MCF 10A (cell line): Measurements from ENCODE around the gene EP300. TPM values are rescaled to one million over a fixed set of nuclear protein-coding genes. Genes with fewer than 3 reads are reported as not detected.

Experiments
- BruUV-seq: library from RNA; stranded (reverse); fragments of 400-500 nt; replicated peaks from 2 replicates; lab custom pipeline; 2021; lab: Mats Ljungman, UMichigan
- CTCF ChIA-PET: fragments of 300-600 bp; sonication (Branson Sonifier 250); formaldehyde crosslinking; extraction: SDS; loops from one replicate; lab custom pipeline; 2021; ENCODE audit warnings: antibody characterized with exemption, inconsistent platforms; lab: Yijun Ruan, JAX
- POLR2A ChIA-PET: fragments of 300-600, 350-650 bp; sonication (Branson Sonifier 250); formaldehyde crosslinking; extraction: SDS; loops from one replicate; lab custom pipeline; 2020; ENCODE audit warnings: antibody characterized with exemption, inconsistent platforms; lab: Yijun Ruan, JAX
- DNase-seq: peaks from one replicate; pipeline ENCODE4 v3.0.0-alpha.2; 2018; ENCODE audit not compliant: unreplicated experiment
- H3K27ac Mint-ChIP-seq: one replicate; pipeline ENCODE4 v1.8.0; 2022; ENCODE audit warnings: mild to moderate bottlenecking, low read depth, mixed read lengths; ENCODE audit not compliant: unreplicated experiment
- H3K27me3 Mint-ChIP-seq: one replicate; pipeline ENCODE4 v1.8.0; 2022; ENCODE audit warnings: mixed read lengths; ENCODE audit not compliant: insufficient read depth, unreplicated experiment
- H3K36me3 Mint-ChIP-seq: one replicate; pipeline ENCODE4 v1.8.0; 2022; ENCODE audit warnings: mild to moderate bottlenecking, moderate library complexity, mixed read lengths; ENCODE audit not compliant: insufficient read depth, unreplicated experiment
- H3K4me1 Mint-ChIP-seq: one replicate; pipeline ENCODE4 v1.8.0; 2022; ENCODE audit warnings: mixed read lengths; ENCODE audit not compliant: insufficient read depth, unreplicated experiment
- H3K4me3 Mint-ChIP-seq: one replicate; pipeline ENCODE4 v1.8.0; 2022; ENCODE audit warnings: mild to moderate bottlenecking, moderate library complexity, mixed read lengths; ENCODE audit not compliant: unreplicated experiment
- H3K9me3 Mint-ChIP-seq: one replicate; pipeline ENCODE4 v1.8.0; 2022; ENCODE audit warnings: mixed read lengths; ENCODE audit not compliant: unreplicated experiment
- CTCF ChIP-seq: fragments of 200-600 bp; IDR thresholded peaks from one replicate; pipeline ENCODE4 v1.8.0; 2022; ENCODE audit warnings: antibody characterized with exemption, mild to moderate bottlenecking; ENCODE audit not compliant: unreplicated experiment
- intact Hi-C: fragments of 100-400 bp; cut with micrococcal nuclease; formaldehyde crosslinking; loops from 2 replicates; pipeline ENCODE4 v1.14.1; 2022
- total RNA-seq: library from RNA; stranded (reverse); gene quantifications from 2 replicates; pipeline ENCODE4 v1.2.3, GENCODE V29; 2022

The EP300 gene
- total RNA-seq, 1 experiment from 2014 or later = 53.3 TPM

GRCh38 chr22:41201141-41201540, 108.7 kb downstream of the EP300 start:
- BruUV-seq = no TSS peak
- DNase-seq = no peak
- Mint-ChIP-seq H3K4me1 (peaks cover 10% of the 10 kb centered on the region), H3K36me3 (peaks cover 19% of the 10 kb centered on the region), H3K27me3 (no peaks in the 10 kb centered on the region), H3K4me3 (no peak overlapping the region), H3K9me3 (no peaks in the 10 kb centered on the region), H3K27ac (no peak overlapping the region)
- intact Hi-C loops = loop anchor here (10.0 kb wide), 1 partner anchor 246 kb away; the partner anchor contains the start of gene RBX1
- ChIA-PET POLR2A (interaction anchor here (12.6 kb wide), 1 partner anchor 105 kb away, joined by 200 read pairs; the partner anchor contains the start of gene EP300), CTCF (no interaction called here)
- no peak for TF ChIP-seq CTCF

- no peak for TF ChIP-seq CTCF
- CTCF ChIA-PET = interaction anchor here (0.7 kb wide), 1 partner anchor 32 kb away, joined by 4 read pairs; no protein-coding TSS in a partner anchor
- no peak overlapping the region for H3K4me3 Mint-ChIP-seq
- no peak for DNase-seq
- no TSS peak for BruUV-seq
- H3K27me3 Mint-ChIP-seq = no peaks in the 10 kb centered on the region
- H3K27ac Mint-ChIP-seq = no peak overlapping the region
- H3K4me1 Mint-ChIP-seq = peaks cover 5% of the 10 kb centered on the region
- H3K9me3 Mint-ChIP-seq = no peaks in the 10 kb centered on the region
- POLR2A ChIA-PET = interaction anchor here (0.7 kb wide), 1 partner anchor 111 kb away, joined by 3 read pairs; no protein-coding TSS in a partner anchor
- peaks cover 12% of the 10 kb centered on the region for H3K36me3 Mint-ChIP-seq
- intact Hi-C loops = loop anchor here (10.0 kb wide), 1 partner anchor 248 kb away; the partner anchor contains the start of gene RBX1
These were observed 110.7 kb downstream of the EP300 start for GRCh38 chr22:41203118-41203517.

- BruUV-seq = no TSS peak
- no peak overlapping the region for H3K27ac Mint-ChIP-seq
- ChIA-PET POLR2A (interaction anchor here (0.7 kb wide), 1 partner anchor 112 kb away, joined by 3 read pairs; no protein-coding TSS in a partner anchor), CTCF (no interaction called here)
- no peaks in the 10 kb centered on the region for H3K27me3 Mint-ChIP-seq
- no peak for TF ChIP-seq CTCF
- no peaks in the 10 kb centered on the region for H3K9me3 Mint-ChIP-seq
- H3K4me1 Mint-ChIP-seq = no peaks in the 10 kb centered on the region
- no peak overlapping the region for H3K4me3 Mint-ChIP-seq
- intact Hi-C loops = loop anchor here (10.0 kb wide), 1 partner anchor 249 kb away; the partner anchor contains the start of gene RBX1
- DNase-seq = no peak
- peaks cover 21% of the 10 kb centered on the region for H3K36me3 Mint-ChIP-seq
These were observed 111.7 kb downstream of the EP300 start for GRCh38 chr22:41204066-41204465.

GRCh38 chr22:41204992-41205900, 112.9 kb downstream of the EP300 start, which contains the start of gene L3MBTL2:
Gene L3MBTL2 (plus strand): TSS chr22:41205312. CDS start chr22:41205363, 51 bp downstream.
- DNase-seq = peak; percentile 97
- TF ChIP-seq CTCF = no peak
- H3K4me1 Mint-ChIP-seq = no peaks in the 10 kb centered on the region
- H3K36me3 Mint-ChIP-seq = peaks cover 27% of the 10 kb centered on the region
- H3K27me3 Mint-ChIP-seq = no peaks in the 10 kb centered on the region
- H3K4me3 Mint-ChIP-seq = peak within 1 kb of the TSS; percentile 96
- ChIA-PET CTCF (interaction anchor here (0.8 kb wide), 1 partner anchor 111 kb away, joined by 3 read pairs; no protein-coding TSS in a partner anchor), POLR2A (interaction anchor here (1.0 kb wide), 1 partner anchor 112 kb away, joined by 4 read pairs; no protein-coding TSS in a partner anchor)
- peak within 1 kb of the TSS; percentile 98 for H3K27ac Mint-ChIP-seq
- no peaks in the 10 kb centered on the region for H3K9me3 Mint-ChIP-seq
- BruUV-seq = TSS peak; percentile 77
- intact Hi-C loops = loop anchor here (10.0 kb wide), 1 partner anchor 250 kb away; the partner anchor contains the start of gene RBX1
